HL-60 (cell line): ENCODE measurements around the gene RIMKLA.

Experiments used
- DNase-seq, 2 experiments: peaks; one replicate each; pipeline ENCODE4 v3.0.0-alpha.2; 2010 to 2020; ENCODE audit warnings: low read depth in 1 of 2, low spot score in 1 of 2
- H3K27ac ChIP-seq: fragments of 250-450 bp; sonication (Bioruptor Pico); replicated peaks from 2 replicates; pipeline ENCODE4 v1.5.1; 2020; ENCODE audit warnings: mild to moderate bottlenecking, moderate library complexity
- H3K27me3 ChIP-seq: fragments of 250-450 bp; sonication (Bioruptor Pico); 2 replicates; pipeline ENCODE4 v1.5.1; 2021; ENCODE audit warnings: mild to moderate bottlenecking, moderate library complexity; ENCODE audit not compliant: insufficient read depth, poor library complexity, severe bottlenecking
- H3K4me3 ChIP-seq: replicated peaks from 2 replicates; pipeline ENCODE4 v1.5.1; 2011; ENCODE audit warnings: mild to moderate bottlenecking, control low read depth, low read length; ENCODE audit not compliant: insufficient read depth
- CTCF ChIP-seq: IDR thresholded peaks from one replicate; pipeline ENCODE4 v1.5.1; 2011; ENCODE audit warnings: low read length, control low read depth, inconsistent platforms; ENCODE audit not compliant: insufficient read depth
- GABPA ChIP-seq: IDR thresholded peaks from 2 replicates; pipeline ENCODE4 v1.6.1; 2012; ENCODE audit warnings: low read depth
- POLR2AphosphoS5 ChIP-seq: IDR thresholded peaks from 2 replicates; pipeline ENCODE4 v1.6.1; 2012; ENCODE audit warnings: low read depth
- REST ChIP-seq: IDR thresholded peaks from 2 replicates; pipeline ENCODE4 v1.6.1; 2012; ENCODE audit warnings: low read depth; ENCODE audit not compliant: insufficient replicate concordance
- SPI1 ChIP-seq: IDR thresholded peaks from 2 replicates; pipeline ENCODE4 v1.6.1; 2012; ENCODE audit warnings: low read depth, mild to moderate bottlenecking, borderline replicate concordance

The RIMKLA gene

GRCh38 chr1:42419126-42419821, 38.7 kb downstream of the RIMKLA start:
- Histone ChIP-seq H3K27ac (no peak overlapping the region), H3K4me3 (no peak overlapping the region), H3K27me3 (no peaks in the 10 kb centered on the region)
- TF ChIP-seq REST (no peak), GABPA (no peak), CTCF (no peak), POLR2AphosphoS5 (no peak), SPI1 (no peak)
- DNase-seq = no peak

- TF ChIP-seq SPI1 (no peak), REST (no peak), CTCF (no peak), POLR2AphosphoS5 (no peak), GABPA (no peak)
- H3K27me3 ChIP-seq = no peaks in the 10 kb centered on the region
- DNase-seq = no peak
- H3K27ac ChIP-seq = no peak overlapping the region
- no peak overlapping the region for H3K4me3 ChIP-seq
These were observed 39.5 kb downstream of the RIMKLA start for GRCh38 chr1:42420121-42420520.

DNA sequence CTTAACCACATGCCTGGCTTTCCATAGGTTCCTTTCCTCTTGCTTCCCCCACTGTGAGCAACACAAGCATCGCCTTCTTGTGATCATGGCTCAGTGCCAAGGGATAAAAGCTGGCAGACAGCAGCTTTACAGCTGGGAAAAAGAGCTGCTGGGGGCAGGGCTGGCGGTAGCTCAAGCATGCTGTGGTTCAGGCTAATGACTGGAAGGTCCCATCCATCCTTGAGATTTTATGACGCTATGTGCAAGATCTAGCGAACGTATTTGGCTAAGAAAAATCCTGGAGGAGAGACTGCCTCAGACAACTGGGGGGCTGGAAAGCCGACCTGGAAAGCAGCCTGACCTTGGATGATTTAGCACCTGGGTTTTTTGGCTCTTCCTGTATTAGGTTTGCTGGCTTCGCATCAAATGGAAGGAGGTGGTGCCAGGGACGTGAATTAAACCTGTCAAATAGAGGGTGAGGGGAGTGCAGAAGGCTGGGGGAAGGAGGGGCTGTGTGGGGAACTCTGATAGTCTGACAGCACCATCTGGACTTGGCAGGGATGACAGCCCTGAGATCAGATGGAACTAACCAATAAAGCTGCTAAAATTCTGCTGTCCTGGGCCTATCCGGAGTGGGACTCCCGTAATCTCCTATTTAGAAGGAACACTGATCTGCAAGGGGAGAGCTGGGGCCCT, 40.5 kb downstream of the RIMKLA start:
- TF ChIP-seq POLR2AphosphoS5 (no peak), SPI1 (no peak), GABPA (no peak), REST (no peak), CTCF (no peak)
- Histone ChIP-seq H3K27ac (no peak overlapping the region), H3K4me3 (no peak overlapping the region), H3K27me3 (no peaks in the 10 kb centered on the region)
- DNase-seq = no peak
